K562 (cell line): ENCODE data around the gene TXNRD2. TPM values are rescaled to one million over a fixed set of nuclear protein-coding genes. Genes with fewer than 3 reads are reported as not detected.

Experiments used
- ASH1L ChIP-seq: fragments of 450-650 bp; IDR thresholded peaks from 2 replicates; pipeline ENCODE4 v1.6.1; 2018; ENCODE audit warnings: borderline replicate concordance, mild to moderate bottlenecking, low read depth; ENCODE audit not compliant: partially characterized antibody
- CSDE1 ChIP-seq, 2 experiments: fragments of 450-650 bp; IDR thresholded peaks; 2 replicates each; pipeline ENCODE4 v1.6.1; 2016; ENCODE audit warnings: mild to moderate bottlenecking in 1 of 2
- ESRRA ChIP-seq: fragments of 450-650 bp; IDR thresholded peaks from 2 replicates; pipeline ENCODE4 v1.6.1; 2014; ENCODE audit warnings: low read depth, mild to moderate bottlenecking, moderate library complexity, borderline replicate concordance
- ETS2 ChIP-seq: IDR thresholded peaks from 2 replicates; pipeline ENCODE4 v1.6.1; 2016; ENCODE audit warnings: borderline replicate concordance, missing genetic modification characterization, mild to moderate bottlenecking, moderate library complexity, missing compliant biosample characterization; ENCODE audit not compliant: poor library complexity, severe bottlenecking
- EZH2 ChIP-seq: IDR thresholded peaks from 2 replicates; pipeline ENCODE4 v1.6.1; 2012; ENCODE audit warnings: low read depth, mild to moderate bottlenecking, inconsistent platforms, low read length, borderline replicate concordance
- FOS ChIP-seq: IDR thresholded peaks from 3 replicates; pipeline ENCODE4 v1.6.1; 2011; ENCODE audit not compliant: insufficient read length; ENCODE audit errors: extremely low read depth
- GABPB2 ChIP-seq: fragments of 250-450 bp; sonication (Bioruptor Pico); conservative IDR thresholded peaks from 2 replicates; pipeline ENCODE4 v1.5.1; 2021; ENCODE audit warnings: mild to moderate bottlenecking
- GTF2A2 ChIP-seq: IDR thresholded peaks from 2 replicates; pipeline ENCODE4 v1.6.1; 2016; ENCODE audit warnings: mild to moderate bottlenecking, missing genetic modification characterization, missing compliant biosample characterization
- HNRNPL ChIP-seq: fragments of 200-400 bp; formaldehyde crosslinking; IDR thresholded peaks from 2 replicates; pipeline ENCODE4 v1.6.1; 2017; ENCODE audit warnings: low read depth, mild to moderate bottlenecking, low read length
- HNRNPLL ChIP-seq: fragments of 200-400 bp; formaldehyde crosslinking; IDR thresholded peaks from 2 replicates; pipeline ENCODE4 v1.6.1; 2017; ENCODE audit warnings: low read length, low read depth, mild to moderate bottlenecking; ENCODE audit not compliant: poor library complexity, severe bottlenecking
- HOXB6 ChIP-seq: fragments of 250-450 bp; sonication (Bioruptor Pico); IDR thresholded peaks from 2 replicates; pipeline ENCODE4 v1.5.1; 2022; ENCODE audit warnings: mild to moderate bottlenecking, borderline replicate concordance
- KLF13 ChIP-seq: fragments of 450-650 bp; IDR thresholded peaks from 2 replicates; pipeline ENCODE4 v1.6.1; 2016; ENCODE audit warnings: missing genetic modification characterization, low read depth, mild to moderate bottlenecking, missing compliant biosample characterization, moderate library complexity, borderline replicate concordance
- MAZ ChIP-seq, 2 experiments: fragments of 450-650 bp in 1 of 2; sonication (generic) in 1 of 2; formaldehyde crosslinking; IDR thresholded peaks in 1 of 2; conservative IDR thresholded peaks in 1 of 2; 2 replicates each; pipeline versions ENCODE4 v1.4.0 to v1.5.0; 2020; ENCODE audit warnings: mild to moderate bottlenecking in 1 of 2, missing genetic modification reagents in 1 of 2
- PML ChIP-seq: IDR thresholded peaks from 2 replicates; pipeline ENCODE4 v1.6.1; 2012; ENCODE audit warnings: low read length, inconsistent platforms
- PRDM10 ChIP-seq: fragments of 450-650 bp; IDR thresholded peaks from 2 replicates; pipeline ENCODE4 v1.6.1; 2018; ENCODE audit not compliant: partially characterized antibody
- RB1 ChIP-seq: fragments of 450-650 bp; IDR thresholded peaks from 2 replicates; pipeline ENCODE4 v1.6.1; 2017; ENCODE audit warnings: low read depth, mild to moderate bottlenecking
- RHOXF2B ChIP-seq: fragments of 250-450 bp; sonication (Bioruptor Pico); conservative IDR thresholded peaks from 2 replicates; pipeline ENCODE4 v1.5.1; 2021
- TAF15 ChIP-seq: fragments of 200-400 bp; formaldehyde crosslinking; IDR thresholded peaks from 2 replicates; pipeline ENCODE4 v1.6.1; 2017; ENCODE audit warnings: mild to moderate bottlenecking, low read depth, low read length, moderate library complexity
- TGIF2 ChIP-seq: sonication (generic); formaldehyde crosslinking; IDR thresholded peaks from 2 replicates; pipeline ENCODE4 v1.8.1; 2022; ENCODE audit warnings: mild to moderate bottlenecking, missing genetic modification reagents, moderate library complexity
- VEZF1 ChIP-seq: fragments of 200-800 bp; sonication (Bioruptor generic); IDR thresholded peaks from 2 replicates; pipeline ENCODE4 v1.6.1; 2017; ENCODE audit warnings: missing genetic modification characterization, missing compliant biosample characterization
- XRCC4 ChIP-seq: IDR thresholded peaks from one replicate; pipeline ENCODE4 v1.6.1; 2011; ENCODE audit not compliant: insufficient read depth, insufficient read length; ENCODE audit errors: extremely low read depth
- XRCC5 ChIP-seq: fragments of 200-400 bp; formaldehyde crosslinking; IDR thresholded peaks from 2 replicates; pipeline ENCODE4 v1.6.1; 2017; ENCODE audit warnings: low read depth, mild to moderate bottlenecking, low read length
- ZKSCAN8 ChIP-seq: fragments of 200-800 bp; sonication (Bioruptor generic); IDR thresholded peaks from 2 replicates; pipeline ENCODE4 v1.6.1; 2016; ENCODE audit warnings: missing genetic modification characterization, missing compliant biosample characterization
- ZNF384 ChIP-seq: IDR thresholded peaks from 2 replicates; pipeline ENCODE4 v1.6.1; 2012; ENCODE audit warnings: low read depth, low read length, improper control_type of control experiment
- ZNF431 ChIP-seq: sonication (generic); formaldehyde crosslinking; IDR thresholded peaks from 2 replicates; pipeline ENCODE4 v1.8.0; 2022; ENCODE audit warnings: mild to moderate bottlenecking, missing genetic modification reagents
- ZNF830 ChIP-seq: fragments of 250-450 bp; sonication (Bioruptor Pico); IDR thresholded peaks from 2 replicates; pipeline ENCODE4 v1.5.0; 2021; ENCODE audit warnings: mild to moderate bottlenecking
- polyA plus RNA-seq, 8 experiments: library from polyadenylated mRNA; depleted of rRNA in 4 of 8; stranded (reverse) in 5 of 8; unstranded in 3 of 8; fragments of >200 nt; fragmentation: Nextera tagmentation in 2 of 8; fragmentation: Illumina TruSeq in 1 of 8; extraction: Ambion mirVana in 2 of 8; extraction: Trizol in 1 of 8; gene quantifications; 2 replicates each; pipeline versions ENCODE4 v1.2.1 to v1.2.3, GENCODE V29; 2011 to 2014; ENCODE audit warnings: inconsistent platforms in 1 of 8, missing spikeins in 1 of 8
- total RNA-seq, 7 experiments: library from RNA; depleted of rRNA in 6 of 7; stranded (reverse); fragments of >200 nt in 6 of 7; fragmentation: Illumina TruSeq in 2 of 7; extraction: Trizol in 2 of 7; gene quantifications; 2 replicates each; pipeline versions ENCODE4 v1.2.1 to v1.2.3, GENCODE V29; 2011 to 2021; ENCODE audit warnings: low replicate concordance in 1 of 7

TXNRD2 gene
- total and polyA plus RNA-seq, 9 of the 15 experiments (the other 6 are each of a cell fraction or from before 2014, with no cell fraction given): 3.3 to 80.2 (median 49.4) TPM

GRCh38 chr22:19876314-19876940 is 65.2 kb downstream of the TXNRD2 start (continued):
- TF ChIP-seq FOS (no peak), TAF15 (0 out of 2 replicates have a peak, but pooled peaks have one; percentile 68), MAZ (CRISPR knock-in tag; conservative IDR thresholded peaks at IDR 0.05 in 1 of 2, IDR thresholded peaks at IDR 0.05 in 1 of 2) (0 out of 4 replicates have a peak, but pooled peaks of 1 of the 2 experiments have one; percentile 5), ASH1L (no peak), ETS2 (no peak), RHOXF2B (CRISPR knock-in tag) (no peak), KLF13 (tag) (no peak), HNRNPLL (no peak), PRDM10 (no peak), ZNF830 (CRISPR knock-in tag) (no peak), TGIF2 (no peak), ZKSCAN8 (CRISPR knock-in tag) (no peak), XRCC5 (no peak), GTF2A2 (tag) (no peak), HOXB6 (CRISPR knock-in tag) (no peak), GABPB2 (no peak), ZNF384 (no peak), PML (no peak), CSDE1 (IDR thresholded peaks at IDR 0.05) (no peak), HNRNPL (no peak), ZNF431 (CRISPR knock-in tag) (no peak), ESRRA (no peak), VEZF1 (CRISPR knock-in tag) (no peak), RB1 (no peak), XRCC4 (no peak), EZH2 (no peak)
